GDM1 (cell line): ENCODE results near the gene PTX4.

Source experiments
- DNase-seq: peaks from one replicate; lab custom pipeline; 2025; lab: John Stamatoyannopoulos, UW

Gene PTX4, protein sequence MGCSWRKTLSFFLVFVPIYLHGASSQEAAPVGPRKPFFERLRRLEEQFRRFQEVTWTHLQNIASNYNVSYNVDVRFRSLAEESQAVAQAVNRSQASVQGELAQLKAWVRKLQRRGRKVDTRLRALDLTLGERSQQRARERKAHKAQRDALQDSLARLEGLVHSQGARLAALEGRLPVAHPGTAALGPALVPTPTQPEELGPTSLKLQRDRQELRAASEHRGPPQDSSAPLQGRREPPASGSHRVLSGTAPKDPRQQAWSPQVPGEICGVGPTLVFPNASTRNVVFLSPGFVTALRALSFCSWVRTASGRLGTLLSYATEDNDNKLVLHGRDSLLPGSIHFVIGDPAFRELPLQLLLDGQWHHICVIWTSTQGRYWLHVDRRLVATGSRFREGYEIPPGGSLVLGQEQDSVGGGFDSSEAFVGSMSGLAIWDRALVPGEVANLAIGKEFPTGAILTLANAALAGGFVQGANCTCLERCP

DNA sequence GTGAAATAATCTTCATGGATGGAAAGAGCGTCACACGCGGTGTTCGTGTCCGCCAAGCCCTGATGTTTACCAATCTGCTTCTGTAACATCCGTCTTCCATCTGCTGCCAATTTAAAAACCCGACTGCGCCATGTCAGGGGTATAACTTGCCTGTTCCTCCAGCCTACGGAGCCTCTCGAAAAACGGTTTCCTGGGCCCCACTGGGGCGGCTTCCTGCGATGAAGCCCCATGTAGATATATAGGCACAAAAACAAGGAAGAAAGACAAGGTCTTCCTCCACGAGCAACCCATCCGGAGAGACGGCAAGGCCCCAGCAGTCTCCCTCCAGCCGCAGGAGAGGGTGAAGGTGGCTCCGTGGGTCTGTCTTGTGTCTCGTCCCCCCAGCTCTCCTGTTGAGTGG, at the start of gene PTX4:
Gene PTX4 (minus strand): TSS at position 326 of the 400 bp plus-strand sequence. CDS start 35 bp downstream, at position 291.
- no peak for DNase-seq

DNA sequence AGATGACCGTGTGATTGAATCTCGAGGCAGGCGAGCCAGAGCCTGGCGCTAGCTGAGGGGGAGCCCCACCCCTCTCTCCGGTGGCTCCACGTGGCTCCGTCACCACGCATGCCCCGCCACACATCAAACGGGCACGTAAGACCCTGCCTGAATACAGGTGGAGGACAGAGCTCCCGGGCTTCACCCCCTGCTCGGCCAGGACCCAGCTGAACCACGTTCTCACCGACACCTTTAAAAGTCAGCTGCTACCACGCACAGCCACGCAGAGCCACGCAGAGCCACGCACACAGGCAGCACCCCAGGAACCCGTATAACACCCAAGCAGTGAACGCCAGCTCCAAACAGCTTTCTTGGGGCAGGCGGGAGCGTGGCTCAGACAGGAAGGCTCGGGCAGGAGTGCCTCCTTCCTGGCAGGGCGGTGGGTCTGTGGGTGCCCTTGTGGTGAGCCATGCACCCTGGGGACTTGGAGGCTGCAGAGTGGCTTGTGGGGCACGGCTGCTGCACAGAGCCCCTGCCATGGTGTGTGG, 49.1 kb upstream of the PTX4 start:
- no peak for DNase-seq

DNA sequence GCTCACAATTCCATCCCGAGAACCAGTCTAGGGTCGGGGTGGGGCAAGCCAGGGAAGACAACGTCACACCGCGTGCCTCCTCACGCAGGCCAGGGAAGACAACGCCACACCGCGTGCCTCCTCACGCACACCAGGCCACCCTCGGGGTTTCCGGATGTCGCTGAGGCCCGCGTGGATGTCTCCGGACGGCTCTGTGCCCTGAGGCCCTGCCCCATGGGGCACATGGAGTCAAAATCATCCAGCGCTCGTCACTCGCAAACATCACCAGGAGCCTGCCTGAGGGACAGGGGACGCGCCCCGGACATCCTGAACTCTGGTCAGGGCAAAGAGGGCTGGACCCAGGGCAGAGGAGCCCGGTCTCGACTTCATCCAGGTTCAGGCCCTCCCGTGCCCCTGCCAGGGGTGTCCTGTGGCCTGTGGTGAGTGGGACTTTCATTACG, 48.4 kb upstream of the PTX4 start:
- DNase-seq = no peak

DNA sequence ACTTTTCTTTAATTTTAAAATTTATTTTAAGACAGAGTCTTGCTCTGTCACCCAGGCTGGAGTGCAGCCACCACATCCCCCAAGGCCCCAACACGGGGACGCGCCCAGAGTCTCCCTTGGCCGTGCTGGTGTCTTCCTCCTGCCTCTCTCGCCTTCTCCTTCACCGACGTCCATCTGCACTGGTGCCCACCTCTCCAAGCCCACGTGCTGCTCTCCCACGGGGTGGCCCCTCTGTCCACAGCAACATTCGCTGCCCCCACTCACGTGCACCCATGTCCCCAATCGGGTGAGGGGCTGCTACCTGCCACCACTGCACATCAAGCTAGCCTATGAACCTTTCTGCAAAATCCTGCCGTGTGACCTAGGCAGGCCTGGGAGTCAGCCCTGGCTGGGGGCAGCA, 47.9 kb upstream of the PTX4 start:
- DNase-seq = no peak

DNA sequence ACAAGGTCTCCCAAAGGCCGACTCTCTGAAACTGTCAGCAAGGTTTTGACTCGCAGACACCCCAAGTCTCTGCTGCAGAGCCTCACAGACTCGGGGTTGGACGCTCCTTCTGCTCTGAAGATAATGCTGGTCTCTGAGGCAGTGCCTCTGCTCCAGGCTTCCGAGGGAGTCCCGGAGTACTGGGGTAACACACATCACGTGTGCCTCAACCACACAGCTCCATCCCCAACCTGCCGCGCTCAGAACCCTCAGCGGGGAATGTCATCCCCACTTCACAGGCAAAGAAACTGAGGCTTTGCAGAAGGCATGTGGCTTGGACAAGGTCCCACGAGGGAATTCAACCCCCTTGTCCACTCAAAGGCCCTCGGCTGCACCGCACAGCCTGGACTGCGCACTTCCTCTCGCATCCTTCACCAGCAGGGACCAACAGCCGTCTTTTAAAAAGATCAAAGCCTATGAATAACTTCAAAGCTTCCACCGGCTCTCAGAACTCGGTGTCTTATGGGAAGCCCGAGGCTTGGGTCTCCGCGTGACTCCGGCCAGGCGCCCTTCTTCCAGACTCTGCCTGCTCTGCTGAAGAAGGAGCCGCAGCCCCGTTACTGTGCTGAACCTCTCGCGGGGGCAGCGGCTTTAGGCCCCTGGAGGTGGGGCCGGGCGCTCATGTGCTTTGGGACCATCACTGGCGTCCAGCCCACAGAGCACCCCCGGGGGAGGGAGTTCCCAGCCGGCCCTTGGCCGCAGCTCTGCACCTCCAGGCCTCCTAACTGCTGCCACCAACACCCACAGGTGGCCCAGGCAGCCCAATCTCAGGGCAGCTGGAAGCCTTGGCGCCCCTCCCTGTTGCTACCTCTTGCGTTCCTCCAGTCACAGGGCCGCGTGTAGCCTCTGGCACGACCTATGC, 46.9 kb upstream of the PTX4 start:
- DNase-seq = no peak

DNA sequence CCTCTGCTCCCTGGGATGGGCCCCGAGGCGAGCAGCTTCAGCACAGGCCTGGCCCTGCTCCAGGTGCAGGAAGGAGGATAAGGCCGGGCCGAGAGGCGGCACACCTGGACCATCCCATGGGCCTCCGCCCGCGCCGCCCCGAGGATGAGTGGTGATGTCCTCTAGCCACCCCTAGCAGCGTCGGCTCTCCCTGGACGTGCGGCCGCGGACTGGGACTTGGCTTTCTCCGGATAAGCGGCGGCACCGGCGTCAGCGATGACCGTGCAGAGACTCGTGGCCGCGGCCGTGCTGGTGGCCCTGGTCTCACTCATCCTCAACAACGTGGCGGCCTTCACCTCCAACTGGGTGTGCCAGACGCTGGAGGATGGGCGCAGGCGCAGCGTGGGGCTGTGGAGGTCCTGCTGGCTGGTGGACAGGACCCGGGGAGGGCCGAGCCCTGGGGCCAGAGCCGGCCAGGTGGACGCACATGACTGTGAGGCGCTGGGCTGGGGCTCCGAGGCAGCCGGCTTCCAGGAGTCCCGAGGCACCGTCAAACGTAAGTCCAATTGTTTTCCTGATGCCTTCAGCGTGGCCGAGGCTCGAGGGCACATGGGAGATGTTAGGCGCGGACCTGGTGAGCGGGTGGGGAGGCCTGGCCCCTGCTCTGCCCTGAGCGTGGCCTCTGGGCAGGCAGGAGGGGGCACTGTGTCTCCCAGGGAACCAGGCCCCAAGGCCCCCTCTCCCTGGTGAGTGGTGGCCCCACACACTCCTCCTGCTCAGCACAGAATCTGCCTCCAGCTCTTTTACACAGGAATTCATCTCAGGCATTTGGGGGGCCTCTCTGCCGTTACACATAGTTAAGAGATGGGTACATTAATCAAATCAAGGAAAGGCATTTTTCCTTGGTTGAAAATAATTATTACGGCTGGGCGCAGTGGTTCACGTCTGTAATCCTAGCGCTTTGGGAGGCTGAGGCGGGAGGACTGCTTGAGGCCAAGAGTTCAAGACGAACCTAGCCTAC, 45.6 kb upstream of the PTX4 start:
- DNase-seq = no peak

DNA sequence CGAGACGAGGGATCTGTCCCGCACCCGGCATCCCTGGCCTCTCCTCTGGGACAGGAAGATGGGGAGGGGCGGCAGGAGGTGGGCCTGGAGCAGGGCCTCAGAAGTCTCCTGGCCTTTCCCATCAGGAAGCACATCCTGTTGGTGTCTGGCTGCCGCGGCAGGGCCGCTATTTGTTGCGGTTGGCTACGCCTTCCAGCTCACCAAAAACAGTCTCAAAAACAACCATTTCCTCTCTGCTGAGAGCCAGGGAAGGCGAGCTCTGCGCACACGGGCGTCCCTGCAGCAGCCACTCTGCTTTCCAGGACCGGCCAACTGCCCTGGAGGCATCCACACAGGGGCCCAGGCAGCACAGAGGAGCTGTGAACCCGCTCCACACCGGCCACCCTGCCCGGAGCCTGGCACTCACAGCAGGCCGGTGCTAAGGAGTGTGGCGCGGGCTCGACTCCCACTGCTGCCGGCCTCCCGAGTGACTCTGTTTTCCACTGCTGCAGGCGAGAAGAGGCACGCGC, 44.8 kb upstream of the PTX4 start, which contains the start of gene TMEM204:
Gene TMEM204 (plus strand): TSS at position 224 of the 509 bp plus-strand sequence. CDS start 610 bp downstream, outside the sequence.
- DNase-seq = no peak

DNA sequence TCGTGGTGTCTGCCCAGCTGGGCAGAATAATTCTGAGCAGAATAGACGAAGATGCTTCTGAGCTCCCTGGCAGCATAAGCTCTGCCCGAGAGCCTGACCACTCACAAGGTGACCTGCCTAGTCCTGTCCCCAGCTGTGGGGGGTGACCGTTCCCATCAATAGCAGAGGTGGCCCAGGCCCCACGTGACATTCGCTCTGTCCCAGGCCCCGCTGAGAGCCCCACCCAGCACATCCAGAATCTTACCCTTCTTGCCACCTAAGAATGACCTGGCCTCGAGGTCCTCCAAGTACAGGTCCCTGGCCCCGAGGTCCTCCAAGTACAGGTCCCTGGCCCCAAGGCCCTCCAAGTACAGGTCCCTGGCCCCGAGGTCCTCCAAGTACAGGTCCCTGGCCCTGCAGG, 44.0 kb upstream of the PTX4 start:
- DNase-seq = no peak

DNA sequence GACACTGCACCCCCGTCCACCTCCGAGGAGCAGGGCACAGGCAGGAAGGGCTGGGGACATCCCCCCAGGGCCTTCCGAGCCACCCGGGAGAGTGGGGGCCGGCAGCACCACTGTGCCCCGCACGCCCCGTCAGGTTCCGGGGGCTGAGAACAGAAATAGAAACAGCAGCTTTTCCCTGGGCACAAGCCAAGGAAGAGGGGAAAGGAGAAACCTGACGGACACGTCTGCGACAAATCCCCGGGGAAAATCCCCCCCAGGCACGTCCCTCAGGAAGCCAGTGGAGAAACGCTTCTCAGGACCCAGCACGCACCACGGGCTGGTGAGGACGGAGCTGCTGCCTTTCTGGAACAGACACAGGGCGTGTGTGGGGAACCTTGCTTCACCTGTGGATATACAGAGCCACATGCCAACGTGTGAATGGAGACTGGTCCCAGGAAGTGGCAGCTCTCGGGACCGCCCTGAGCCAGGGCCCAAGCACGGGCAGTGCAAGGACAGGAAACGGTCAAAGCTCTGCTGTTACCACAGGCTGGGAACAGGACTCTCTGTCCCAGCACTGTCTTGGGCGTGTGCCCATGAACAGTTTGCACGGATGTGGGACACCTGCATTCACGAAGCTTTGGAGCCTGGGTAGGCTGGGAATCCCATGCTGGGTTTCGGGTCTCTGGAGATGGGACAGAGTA, 43.5 kb upstream of the PTX4 start:
- no peak for DNase-seq

DNA sequence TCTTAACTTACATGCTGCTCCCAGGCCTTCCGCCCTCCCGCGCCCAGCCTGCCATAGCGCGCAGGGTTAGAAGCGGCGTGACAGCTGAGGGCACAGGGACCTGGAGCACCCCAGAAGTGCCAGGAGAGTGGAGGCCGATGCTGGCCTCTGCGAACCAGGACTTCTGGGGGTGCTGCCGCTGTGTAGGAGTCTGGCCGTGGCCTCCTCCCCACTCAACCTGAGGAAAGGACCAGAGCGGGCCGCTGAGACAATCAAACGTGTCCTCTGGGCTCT, 42.8 kb upstream of the PTX4 start:
- DNase-seq = no peak

DNA sequence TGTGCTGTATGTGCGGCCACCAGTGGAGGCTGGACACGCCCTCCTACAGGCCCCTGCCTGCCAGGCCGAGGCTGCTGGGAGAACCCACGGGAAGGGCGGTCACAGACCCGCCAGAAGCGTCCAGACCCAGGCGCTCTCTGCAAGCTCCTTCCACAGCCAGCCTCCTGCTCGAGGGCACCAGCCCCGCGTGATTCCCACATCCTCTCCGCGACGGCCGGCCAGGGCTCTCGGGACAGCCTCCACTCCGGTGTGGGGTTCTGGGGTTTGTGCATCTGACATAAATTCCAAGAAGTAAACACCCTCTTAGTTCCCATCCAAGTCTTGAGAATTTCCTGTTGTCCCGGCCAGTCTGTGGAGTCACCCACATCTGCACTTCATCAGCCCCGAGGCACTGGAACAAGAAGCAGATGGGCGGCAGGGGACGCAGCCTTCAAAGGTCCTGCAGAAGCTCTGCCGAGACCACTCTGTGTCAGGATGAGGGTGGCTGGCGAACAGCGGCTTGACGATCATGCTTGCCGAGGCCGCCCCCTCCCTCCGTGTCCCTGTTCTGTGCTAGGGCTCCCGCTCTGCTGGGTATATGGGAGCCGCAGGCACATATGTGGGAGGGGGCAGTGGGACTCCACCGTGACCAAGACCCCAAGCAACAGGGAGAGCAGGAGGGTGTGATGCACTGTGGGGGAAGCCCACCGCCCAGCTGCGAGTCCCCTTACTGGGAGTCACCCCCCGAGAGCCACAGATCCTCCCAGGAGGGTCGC, 42.3 kb upstream of the PTX4 start:
- no peak for DNase-seq

DNA sequence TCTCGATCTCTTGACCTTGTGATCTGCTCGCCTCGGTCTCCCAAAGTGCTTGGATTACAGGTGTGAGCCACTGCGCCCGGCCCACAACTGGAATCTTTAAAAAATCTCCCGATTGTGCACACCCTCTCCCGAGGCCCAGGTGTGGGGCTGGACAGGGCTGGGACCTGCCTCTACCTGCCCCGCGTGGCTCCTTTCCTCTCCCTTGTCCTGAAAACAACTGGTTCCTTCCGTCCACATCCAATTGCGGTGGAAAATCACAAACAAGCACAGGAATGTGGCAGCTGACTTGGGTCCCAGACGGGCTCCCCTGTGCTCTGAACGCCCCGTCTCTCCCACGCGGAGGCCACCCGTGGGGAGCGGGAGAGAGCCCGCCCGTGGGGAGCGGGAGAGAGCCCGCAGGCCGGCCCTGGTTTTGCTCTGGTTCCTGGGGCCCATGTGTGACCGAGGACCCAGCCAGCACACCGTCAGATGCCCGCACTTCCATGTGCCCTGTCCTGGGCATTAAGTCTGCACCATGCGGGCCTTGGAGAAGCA, 41.7 kb upstream of the PTX4 start:
- no peak for DNase-seq

DNA sequence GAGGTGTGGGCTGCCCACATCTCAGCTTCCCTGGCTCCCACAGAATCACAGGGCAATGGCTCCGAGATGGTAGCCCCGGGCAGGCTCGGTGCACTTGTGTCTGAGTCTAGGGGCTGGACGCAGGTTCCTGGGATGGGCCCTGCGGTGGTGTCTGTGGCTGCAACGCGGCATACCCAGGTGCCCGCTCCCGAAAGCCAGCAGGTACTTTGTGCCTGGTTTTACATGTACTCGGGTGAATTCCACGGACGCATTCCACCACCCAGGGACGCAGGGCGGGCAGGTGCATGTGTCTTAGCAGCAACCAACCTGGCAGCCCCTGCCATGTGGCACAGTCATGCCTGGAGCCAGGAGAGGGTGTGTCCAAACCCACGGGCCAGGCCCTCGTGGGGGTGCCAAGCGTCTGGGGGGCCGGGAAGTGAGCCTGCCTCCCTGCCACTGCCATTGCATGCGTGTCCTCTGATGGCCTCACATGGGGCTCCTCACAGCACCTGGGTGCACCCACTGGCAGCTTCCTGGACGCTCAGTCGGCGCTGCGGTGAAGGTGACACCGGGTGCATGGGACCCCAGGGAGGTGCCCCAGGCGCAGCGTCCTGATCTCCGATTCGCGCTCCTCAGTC, 40.3 kb upstream of the PTX4 start:
- DNase-seq = no peak

DNA sequence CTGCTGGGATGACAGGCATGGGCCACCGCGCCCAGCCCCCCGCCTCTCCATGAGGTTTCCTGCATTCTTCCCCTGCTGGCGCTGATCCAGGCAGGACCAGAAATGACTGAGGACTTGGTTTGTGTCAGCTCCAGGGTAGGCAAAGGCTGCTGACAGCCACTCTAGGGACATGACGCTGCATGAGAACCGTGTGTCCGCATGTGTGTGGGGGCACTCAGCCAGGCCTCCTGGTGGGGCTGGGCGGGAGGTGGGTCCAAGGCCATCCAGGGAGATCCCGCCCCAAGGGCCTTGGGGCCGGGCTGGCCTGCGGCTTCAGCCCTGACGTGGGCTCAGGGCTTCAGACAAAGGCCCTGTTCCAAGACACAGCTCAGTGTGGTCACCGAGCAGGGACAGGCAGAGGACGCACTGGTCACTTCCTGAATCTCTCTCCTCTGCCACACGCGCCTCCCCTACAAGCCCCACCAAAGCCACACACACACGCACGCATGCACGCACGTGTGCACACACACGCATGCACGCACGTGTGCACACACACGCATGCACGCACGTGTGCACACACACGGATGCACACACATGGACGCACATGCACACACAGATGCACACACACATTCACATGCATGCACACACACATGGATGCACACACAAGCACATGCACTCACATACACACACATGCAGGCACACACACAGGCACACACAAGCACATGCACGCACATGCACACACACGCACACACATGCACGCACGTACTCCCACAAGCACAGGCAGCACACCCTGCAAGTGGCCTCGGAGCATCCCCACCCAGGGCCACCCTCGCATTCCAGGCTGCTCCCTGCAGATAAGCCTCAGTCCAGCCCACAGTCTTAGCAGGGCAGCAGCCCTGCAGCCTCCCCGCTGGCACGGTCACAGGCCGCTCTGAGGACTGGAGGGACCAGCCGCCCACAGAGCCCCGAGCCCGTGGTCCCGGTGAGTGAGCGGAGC, 39.4 kb upstream of the PTX4 start:
- DNase-seq = no peak

DNA sequence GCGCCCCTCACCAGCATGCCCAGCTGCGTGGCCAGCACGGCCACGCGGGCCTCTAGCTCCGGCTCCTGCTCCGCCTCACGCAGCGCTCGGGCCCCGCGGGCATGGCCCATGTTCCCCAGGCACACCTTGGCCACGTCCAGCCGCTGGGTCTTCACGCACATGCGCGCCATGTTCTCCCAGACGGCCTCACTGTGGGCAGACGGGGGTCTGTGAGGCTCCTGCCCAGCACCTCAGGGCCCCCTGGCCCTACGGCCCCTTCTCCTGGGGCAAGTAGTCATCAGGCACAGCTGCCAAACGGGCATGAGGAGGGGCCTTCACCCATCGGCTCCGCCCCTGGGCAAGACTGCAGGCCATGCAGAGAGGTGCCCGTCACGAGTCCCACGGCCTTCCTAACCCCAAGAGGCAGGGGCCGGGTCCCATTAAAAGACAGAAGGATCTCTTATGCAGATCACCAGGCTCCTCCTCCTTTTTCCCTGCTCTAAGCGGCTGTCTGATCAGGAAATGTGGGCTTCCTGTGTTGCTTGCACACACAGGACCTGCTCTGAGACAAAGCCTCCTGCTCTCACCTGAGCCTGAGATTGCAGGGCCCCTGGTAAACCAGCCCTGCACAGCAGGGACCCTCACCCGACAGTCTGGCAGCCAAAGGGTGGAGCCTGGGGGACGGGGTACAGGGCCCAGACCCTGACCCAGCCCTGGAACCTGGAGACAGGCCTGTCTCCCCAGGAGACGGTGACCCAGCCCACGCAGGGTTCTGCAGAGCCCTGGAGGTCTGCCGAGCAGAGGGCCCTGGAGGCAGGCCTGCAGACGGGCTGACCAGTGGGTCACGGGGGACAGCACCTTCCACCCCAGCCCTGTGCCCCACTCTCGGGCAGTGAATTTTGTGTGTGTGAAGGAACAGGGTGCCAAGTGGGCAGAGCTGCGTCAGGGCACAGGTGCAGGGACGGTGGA, 38.1 kb upstream of the PTX4 start:
- DNase-seq = peak; percentile 6

DNA sequence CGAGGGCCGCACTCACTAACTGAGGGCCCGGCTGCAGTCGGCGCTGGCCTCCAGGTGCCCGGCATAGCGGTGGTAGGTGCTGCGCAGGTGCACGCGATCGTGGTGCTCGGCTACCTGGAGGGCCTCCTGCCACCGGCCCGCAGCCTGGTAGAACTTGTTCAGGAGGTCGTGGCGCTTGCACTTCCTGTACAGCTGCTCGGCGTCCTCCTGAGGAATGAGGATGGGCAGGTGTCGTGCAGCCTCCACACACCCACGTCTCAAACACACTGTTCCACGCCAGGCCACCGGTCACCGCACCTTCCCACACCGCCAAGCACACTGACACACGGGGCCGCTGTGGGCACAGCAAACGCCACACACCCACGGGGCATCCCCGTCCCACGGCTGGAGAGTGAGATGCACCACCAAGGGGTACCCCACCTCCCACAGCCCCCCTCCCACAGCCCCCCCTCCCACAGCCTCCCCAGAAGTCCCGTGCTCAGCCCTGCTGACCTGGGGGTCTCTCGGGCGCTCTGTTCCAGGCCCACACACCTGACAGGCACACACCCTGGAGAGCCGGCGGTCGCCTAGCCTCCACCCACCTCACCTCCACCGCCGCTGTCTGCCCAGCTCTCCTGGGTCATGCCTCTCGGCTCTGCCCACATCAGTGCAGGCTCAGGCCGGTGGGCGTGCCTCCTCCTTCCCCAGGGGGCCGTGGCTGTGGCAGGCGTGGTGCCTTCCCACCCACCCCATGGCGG, 37.3 kb upstream of the PTX4 start:
- DNase-seq = no peak
